H9 (cell line): ENCODE results near the gene FAM114A1. TPM values are rescaled to one million over a fixed set of nuclear protein-coding genes. Genes with fewer than 3 reads are reported as not detected.

Experiments used
- DNase-seq: peaks from one replicate; pipeline ENCODE4 v3.0.0-alpha.2; 2017
- H2AFZ ChIP-seq: one replicate; pipeline ENCODE4 v1.6.1; 2013; ENCODE audit warnings: mild to moderate bottlenecking, low read length, control low read depth, moderate library complexity
- H2AK5ac ChIP-seq: 2 replicates; pipeline ENCODE4 v1.6.1; 2013; ENCODE audit warnings: low read length, control low read depth, mixed read lengths; ENCODE audit not compliant: insufficient read length
- H2BK120ac ChIP-seq: one replicate; pipeline ENCODE4 v1.6.1; 2013; ENCODE audit warnings: low read depth, mild to moderate bottlenecking, low read length, control low read depth, inconsistent platforms; ENCODE audit not compliant: poor library complexity, severe bottlenecking
- H2BK12ac ChIP-seq: 2 replicates; pipeline ENCODE4 v1.6.1; 2013; ENCODE audit warnings: low read length, control low read depth, mixed read lengths, low read depth; ENCODE audit not compliant: insufficient read length
- H2BK15ac ChIP-seq: 2 replicates; pipeline ENCODE4 v1.6.1; 2013; ENCODE audit warnings: low read depth, low read length, control low read depth
- H2BK20ac ChIP-seq: one replicate; pipeline ENCODE4 v1.6.1; 2013; ENCODE audit warnings: low read depth, mild to moderate bottlenecking, low read length, control low read depth, inconsistent platforms; ENCODE audit not compliant: poor library complexity, severe bottlenecking
- H2BK5ac ChIP-seq: 2 replicates; pipeline ENCODE4 v1.6.1; 2013; ENCODE audit warnings: low read length, control low read depth, mixed read lengths; ENCODE audit not compliant: insufficient read length
- H3K14ac ChIP-seq: 2 replicates; pipeline ENCODE4 v1.6.1; 2013; ENCODE audit warnings: low read length, control low read depth; ENCODE audit not compliant: insufficient read depth
- H3K18ac ChIP-seq: 2 replicates; pipeline ENCODE4 v1.6.1; 2013; ENCODE audit warnings: low read depth, mild to moderate bottlenecking, mixed read lengths, low read length, control low read depth; ENCODE audit not compliant: insufficient read length
- H3K23ac ChIP-seq: 2 replicates; pipeline ENCODE4 v1.6.1; 2013; ENCODE audit warnings: low read length, control low read depth, mixed read lengths, low read depth; ENCODE audit not compliant: insufficient read length
- H3K23me2 ChIP-seq: 2 replicates; pipeline ENCODE4 v1.6.1; 2013; ENCODE audit warnings: low read depth, mild to moderate bottlenecking, mixed read lengths, low read length, control low read depth; ENCODE audit not compliant: insufficient read length, poor library complexity, severe bottlenecking
- H3K27ac ChIP-seq: 2 replicates; pipeline ENCODE4 v1.5.1; 2013; ENCODE audit warnings: low read length, control low read depth, mixed read lengths, low read depth; ENCODE audit not compliant: insufficient read length
- H3K27me3 ChIP-seq: 2 replicates; pipeline ENCODE4 v1.6.1; 2013; ENCODE audit warnings: low read length, control low read depth, inconsistent platforms; ENCODE audit not compliant: insufficient read depth
- H3K4ac ChIP-seq: 2 replicates; pipeline ENCODE4 v1.6.1; 2013; ENCODE audit warnings: low read depth, mild to moderate bottlenecking, control low read depth, inconsistent platforms, low read length, moderate library complexity
- H3K4me1 ChIP-seq: 2 replicates; pipeline ENCODE4 v1.6.1; 2013; ENCODE audit warnings: low read length, control low read depth, inconsistent platforms; ENCODE audit not compliant: insufficient read depth
- H3K4me2 ChIP-seq: 2 replicates; pipeline ENCODE4 v1.6.1; 2013; ENCODE audit warnings: low read length, control low read depth, mixed read lengths; ENCODE audit not compliant: insufficient read length, insufficient read depth
- H3K56ac ChIP-seq: 2 replicates; pipeline ENCODE4 v1.6.1; 2013; ENCODE audit warnings: low read depth, mild to moderate bottlenecking, mixed read lengths, low read length, control low read depth; ENCODE audit not compliant: insufficient read length
- H3K79me1 ChIP-seq: 2 replicates; pipeline ENCODE4 v1.6.1; 2013; ENCODE audit warnings: low read depth, mild to moderate bottlenecking, moderate library complexity, low read length, control low read depth, inconsistent platforms; ENCODE audit not compliant: insufficient read depth, poor library complexity, severe bottlenecking
- H3K79me2 ChIP-seq: 2 replicates; pipeline ENCODE4 v1.6.1; 2013; ENCODE audit warnings: low read length, control low read depth, inconsistent platforms; ENCODE audit not compliant: insufficient read depth
- H3K9ac ChIP-seq: 2 replicates; pipeline ENCODE4 v1.6.1; 2013; ENCODE audit warnings: low read length, control low read depth, mixed read lengths; ENCODE audit not compliant: insufficient read length; ENCODE audit errors: extremely low read depth
- H3K9me3 ChIP-seq: one replicate; pipeline ENCODE4 v1.6.1; 2013; ENCODE audit warnings: low read depth, low read length, inconsistent platforms; ENCODE audit not compliant: control insufficient read depth
- H3T11ph ChIP-seq: one replicate; pipeline ENCODE4 v1.6.1; 2013; ENCODE audit warnings: mild to moderate bottlenecking, low read length, control low read depth, inconsistent platforms
- H4K20me1 ChIP-seq: one replicate; pipeline ENCODE4 v1.6.1; 2013; ENCODE audit not compliant: control insufficient read depth, insufficient read length, insufficient read depth
- H4K5ac ChIP-seq: 2 replicates; pipeline ENCODE4 v1.6.1; 2013; ENCODE audit warnings: low read depth, mild to moderate bottlenecking, mixed read lengths, low read length, control low read depth; ENCODE audit not compliant: insufficient read length
- H4K8ac ChIP-seq: replicated peaks from 2 replicates; pipeline ENCODE4 v1.6.1; 2013; ENCODE audit warnings: low read length, control low read depth, mixed read lengths, low read depth; ENCODE audit not compliant: insufficient read length
- H4K91ac ChIP-seq: 2 replicates; pipeline ENCODE4 v1.6.1; 2013; ENCODE audit warnings: low read depth, mild to moderate bottlenecking, moderate library complexity, mixed read lengths, low read length, control low read depth; ENCODE audit not compliant: insufficient read length
- H3K27ac Mint-ChIP-seq, 3 experiments: 2 replicates in 2 of 3; 3 replicates in 1 of 3; pipeline ENCODE4 v1.8.0; 2020 to 2021; ENCODE audit warnings: mixed read lengths in 3 of 3, mild to moderate bottlenecking in 1 of 3, moderate library complexity in 1 of 3
- H3K27me3 Mint-ChIP-seq: 2 replicates; pipeline ENCODE4 v1.8.0; 2021; ENCODE audit warnings: low read depth, mild to moderate bottlenecking, moderate library complexity, mixed read lengths
- H3K36me3 Mint-ChIP-seq, 3 experiments: 2 replicates in 2 of 3; 3 replicates in 1 of 3; pipeline ENCODE4 v1.8.0; 2020 to 2021; ENCODE audit warnings: low read depth in 3 of 3, mixed read lengths in 3 of 3; ENCODE audit not compliant: insufficient read depth in 1 of 3
- H3K4me1 Mint-ChIP-seq, 2 experiments: 2 replicates each; pipeline ENCODE4 v1.8.0; 2020; ENCODE audit warnings: mixed read lengths in 2 of 2
- H3K4me3 Mint-ChIP-seq, 2 experiments: 2 replicates in 1 of 2; 3 replicates in 1 of 2; pipeline ENCODE4 v1.8.0; 2020 to 2021; ENCODE audit warnings: mild to moderate bottlenecking in 2 of 2, mixed read lengths in 2 of 2, moderate library complexity in 1 of 2
- H3K9me3 Mint-ChIP-seq, 2 experiments: 2 replicates in 1 of 2; 3 replicates in 1 of 2; pipeline ENCODE4 v1.8.0; 2020; ENCODE audit warnings: mild to moderate bottlenecking in 2 of 2, mixed read lengths in 2 of 2, moderate library complexity in 1 of 2
- WGBS: extraction: QIAGEN DNeasy Blood & Tissue Kit; methylation state at CpG from one replicate; pipeline ENCODE4 v1.1.7; 2013; ENCODE audit warnings: missing lambda C conversion rate, low lambda C conversion rate, mixed read lengths; ENCODE audit not compliant: insufficient read length; ENCODE audit errors: extremely low coverage; 5-methylcytosine and 5-hydroxymethylcytosine counted together
- total RNA-seq: library from RNA; stranded (reverse); gene quantifications from 2 replicates; pipeline ENCODE4 v1.2.1, GENCODE V29; 2021
- TF ChIP-seq, protein P1 (sequence below): fragments of 200-600 bp; sonication (generic); conservative IDR thresholded peaks from 3 replicates; pipeline ENCODE4 v1.8.0; 2021; ENCODE audit warnings: antibody characterized with exemption, mild to moderate bottlenecking

Gene FAM114A1
- total RNA-seq, 1 experiment from 2014 or later, result 9.9 TPM

DNA sequence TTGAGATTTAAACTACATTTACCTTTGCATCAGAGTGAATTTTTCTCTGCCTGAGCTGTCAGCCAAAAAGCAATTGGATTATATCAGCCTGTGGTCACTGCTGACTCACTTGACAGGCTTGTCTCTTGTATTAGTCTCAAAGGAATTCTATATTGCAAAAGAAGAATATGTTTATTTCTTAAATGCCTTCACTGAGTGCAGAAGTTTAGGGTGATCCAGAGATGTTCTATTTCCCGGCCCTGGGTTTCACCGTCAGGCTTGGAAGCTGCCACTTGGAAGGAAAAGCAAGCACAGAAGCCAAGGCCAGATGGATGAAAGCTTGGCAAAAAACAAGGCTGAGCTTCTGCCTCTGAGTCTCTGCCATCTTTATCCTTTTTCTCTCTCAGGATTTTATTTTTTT, 80.9 kb downstream of the FAM114A1 start:
- no peak overlapping the region for H2AFZ ChIP-seq
- H3K27me3 ChIP-seq, result no peaks in the 10 kb centered on the region
- no peaks in the 10 kb centered on the region for H3K4me1 ChIP-seq
- H3K9me3 ChIP-seq, result no peaks in the 10 kb centered on the region
- H3K4ac ChIP-seq, result no peak overlapping the region
- no peak overlapping the region for H3K23ac ChIP-seq
- H2BK12ac ChIP-seq, result no peak overlapping the region
- no peak overlapping the region for H3K56ac ChIP-seq
- H4K91ac ChIP-seq, result no peak overlapping the region
- no peaks in the 10 kb centered on the region for H4K20me1 ChIP-seq
- no peaks in the 10 kb centered on the region for H3K23me2 ChIP-seq
- no peak overlapping the region for H2AK5ac ChIP-seq
- H3K4me3 Mint-ChIP-seq, result no peak overlapping the region
- no peaks in the 10 kb centered on the region; the same call in 1 of the 2 replicates for H3K27me3 Mint-ChIP-seq
- H3K4me2 ChIP-seq, result no peak overlapping the region
- H3K27ac ChIP-seq, result no peak overlapping the region
- DNase-seq, result no peak
- TF ChIP-seq, protein P1, sequence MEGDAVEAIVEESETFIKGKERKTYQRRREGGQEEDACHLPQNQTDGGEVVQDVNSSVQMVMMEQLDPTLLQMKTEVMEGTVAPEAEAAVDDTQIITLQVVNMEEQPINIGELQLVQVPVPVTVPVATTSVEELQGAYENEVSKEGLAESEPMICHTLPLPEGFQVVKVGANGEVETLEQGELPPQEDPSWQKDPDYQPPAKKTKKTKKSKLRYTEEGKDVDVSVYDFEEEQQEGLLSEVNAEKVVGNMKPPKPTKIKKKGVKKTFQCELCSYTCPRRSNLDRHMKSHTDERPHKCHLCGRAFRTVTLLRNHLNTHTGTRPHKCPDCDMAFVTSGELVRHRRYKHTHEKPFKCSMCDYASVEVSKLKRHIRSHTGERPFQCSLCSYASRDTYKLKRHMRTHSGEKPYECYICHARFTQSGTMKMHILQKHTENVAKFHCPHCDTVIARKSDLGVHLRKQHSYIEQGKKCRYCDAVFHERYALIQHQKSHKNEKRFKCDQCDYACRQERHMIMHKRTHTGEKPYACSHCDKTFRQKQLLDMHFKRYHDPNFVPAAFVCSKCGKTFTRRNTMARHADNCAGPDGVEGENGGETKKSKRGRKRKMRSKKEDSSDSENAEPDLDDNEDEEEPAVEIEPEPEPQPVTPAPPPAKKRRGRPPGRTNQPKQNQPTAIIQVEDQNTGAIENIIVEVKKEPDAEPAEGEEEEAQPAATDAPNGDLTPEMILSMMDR, result no peak
- no peaks in the 10 kb centered on the region for H3K79me2 ChIP-seq
- no peaks in the 10 kb centered on the region for H3K36me3 Mint-ChIP-seq
- H4K8ac ChIP-seq, result no peak overlapping the region
- H3K14ac ChIP-seq, result no peak overlapping the region
- H3K4me1 Mint-ChIP-seq, result peaks cover 2 to 3% of the 10 kb centered on the region in 2 experiments; a peak in 2 of 4 replicates
- H3K9ac ChIP-seq, result no peak overlapping the region
- H3T11ph ChIP-seq, result no peak overlapping the region
- H2BK15ac ChIP-seq, result no peak overlapping the region
- no peak overlapping the region for H2BK20ac ChIP-seq
- WGBS, result no CpG with 5 or more reads among the region's 2 CpGs
- no peak overlapping the region for H2BK5ac ChIP-seq
- no peak overlapping the region for H3K27ac Mint-ChIP-seq
- no peaks in the 10 kb centered on the region for H3K79me1 ChIP-seq
- no peaks in the 10 kb centered on the region for H3K9me3 Mint-ChIP-seq
- H3K18ac ChIP-seq, result no peak overlapping the region
- H2BK120ac ChIP-seq, result no peak overlapping the region
- H4K5ac ChIP-seq, result no peak overlapping the region
